Measurements from ENCODE around the gene DEFB123.

GRCh38 chr20:31425797-31426196 is 14.6 kb upstream of the DEFB123 start:
- TF ChIP-seq, protein P1, sequence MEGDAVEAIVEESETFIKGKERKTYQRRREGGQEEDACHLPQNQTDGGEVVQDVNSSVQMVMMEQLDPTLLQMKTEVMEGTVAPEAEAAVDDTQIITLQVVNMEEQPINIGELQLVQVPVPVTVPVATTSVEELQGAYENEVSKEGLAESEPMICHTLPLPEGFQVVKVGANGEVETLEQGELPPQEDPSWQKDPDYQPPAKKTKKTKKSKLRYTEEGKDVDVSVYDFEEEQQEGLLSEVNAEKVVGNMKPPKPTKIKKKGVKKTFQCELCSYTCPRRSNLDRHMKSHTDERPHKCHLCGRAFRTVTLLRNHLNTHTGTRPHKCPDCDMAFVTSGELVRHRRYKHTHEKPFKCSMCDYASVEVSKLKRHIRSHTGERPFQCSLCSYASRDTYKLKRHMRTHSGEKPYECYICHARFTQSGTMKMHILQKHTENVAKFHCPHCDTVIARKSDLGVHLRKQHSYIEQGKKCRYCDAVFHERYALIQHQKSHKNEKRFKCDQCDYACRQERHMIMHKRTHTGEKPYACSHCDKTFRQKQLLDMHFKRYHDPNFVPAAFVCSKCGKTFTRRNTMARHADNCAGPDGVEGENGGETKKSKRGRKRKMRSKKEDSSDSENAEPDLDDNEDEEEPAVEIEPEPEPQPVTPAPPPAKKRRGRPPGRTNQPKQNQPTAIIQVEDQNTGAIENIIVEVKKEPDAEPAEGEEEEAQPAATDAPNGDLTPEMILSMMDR (IDR thresholded peaks at IDR 0.05; ENCODE audit: low read depth, low read length), result no peak
- TF ChIP-seq, protein P2, sequence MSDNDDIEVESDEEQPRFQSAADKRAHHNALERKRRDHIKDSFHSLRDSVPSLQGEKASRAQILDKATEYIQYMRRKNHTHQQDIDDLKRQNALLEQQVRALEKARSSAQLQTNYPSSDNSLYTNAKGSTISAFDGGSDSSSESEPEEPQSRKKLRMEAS (IDR thresholded peaks at IDR 0.05; ENCODE audit: low read depth, low read length), result no peak
- no peak for TF ChIP-seq POLR2A (IDR thresholded peaks at IDR 0.05; ENCODE audit: extremely low read depth, insufficient read length)
- no peak for TF ChIP-seq MYC (IDR thresholded peaks at IDR 0.05; ENCODE audit: low read depth, low read length)

All from NB4 (cell line).